HepG2 (cell line): ENCODE data around the gene CORO7. TPM values are rescaled to one million over a fixed set of nuclear protein-coding genes. Genes with fewer than 3 reads are reported as not detected.

Experiments
- AKAP8 ChIP-seq: sonication (generic); formaldehyde crosslinking; IDR thresholded peaks from 2 replicates; pipeline ENCODE4 v1.5.1; 2020; ENCODE audit warnings: mild to moderate bottlenecking, missing genetic modification reagents
- ETV6 ChIP-seq: sonication (generic); formaldehyde crosslinking; conservative IDR thresholded peaks from 2 replicates; pipeline ENCODE4 v1.4.0; 2020; ENCODE audit warnings: missing genetic modification reagents
- FOXA3 ChIP-seq: IDR thresholded peaks from 2 replicates; pipeline ENCODE4 v1.6.1; 2016; ENCODE audit warnings: missing genetic modification reagents, missing compliant biosample characterization
- MAFG ChIP-seq: sonication (generic); formaldehyde crosslinking; IDR thresholded peaks from 2 replicates; pipeline ENCODE4 v1.5.1; 2020; ENCODE audit warnings: mild to moderate bottlenecking, missing genetic modification reagents
- MEIS1 ChIP-seq: sonication (generic); formaldehyde crosslinking; IDR thresholded peaks from 2 replicates; pipeline ENCODE4 v1.9.0; 2021; ENCODE audit warnings: mild to moderate bottlenecking, missing genetic modification reagents, moderate library complexity, borderline replicate concordance
- MLX ChIP-seq: IDR thresholded peaks from 2 replicates; pipeline ENCODE4 v1.6.1; 2016
- MXD3 ChIP-seq: IDR thresholded peaks from 2 replicates; pipeline ENCODE4 v1.6.1; 2016; ENCODE audit warnings: mild to moderate bottlenecking, missing biosample characterization, missing genetic modification reagents
- MYPOP ChIP-seq: sonication (generic); formaldehyde crosslinking; IDR thresholded peaks from 2 replicates; pipeline ENCODE4 v1.8.1; 2023; ENCODE audit warnings: mild to moderate bottlenecking, moderate library complexity, missing genetic modification reagents
- NFATC3 ChIP-seq: sonication (generic); formaldehyde crosslinking; IDR thresholded peaks from 2 replicates; pipeline ENCODE4 v1.5.1; 2020; ENCODE audit warnings: mild to moderate bottlenecking, missing genetic modification reagents
- NR2F1 ChIP-seq, 2 experiments: fragments of 450-650 bp in 1 of 2; formaldehyde crosslinking in 1 of 2; IDR thresholded peaks; 2 replicates each; pipeline versions ENCODE4 v1.5.0 to v1.6.1; 2016 to 2020; ENCODE audit warnings: mild to moderate bottlenecking in 1 of 2, missing compliant biosample characterization in 1 of 2, missing genetic modification reagents in 1 of 2, moderate library complexity in 1 of 2
- PBX2 ChIP-seq: IDR thresholded peaks from 2 replicates; pipeline ENCODE4 v1.6.1; 2016; ENCODE audit warnings: control low read depth
- PHB2 ChIP-seq: fragments of 450-650 bp; IDR thresholded peaks from 2 replicates; pipeline ENCODE4 v1.6.1; 2018; ENCODE audit not compliant: partially characterized antibody
- PRMT3 ChIP-seq: sonication (generic); formaldehyde crosslinking; IDR thresholded peaks from 2 replicates; pipeline ENCODE4 v1.8.1; 2022; ENCODE audit warnings: low read depth, mild to moderate bottlenecking, moderate library complexity, missing genetic modification reagents, borderline replicate concordance
- REXO4 ChIP-seq: sonication (generic); formaldehyde crosslinking; IDR thresholded peaks from 2 replicates; pipeline ENCODE4 v1.8.0; 2022; ENCODE audit warnings: missing genetic modification reagents, mild to moderate bottlenecking, borderline replicate concordance
- SATB2 ChIP-seq: sonication (generic); formaldehyde crosslinking; IDR thresholded peaks from 2 replicates; pipeline ENCODE4 v1.5.0; 2020; ENCODE audit warnings: missing genetic modification reagents
- TEAD2 ChIP-seq: sonication (generic); formaldehyde crosslinking; IDR thresholded peaks from 2 replicates; pipeline ENCODE4 v1.9.0; 2021; ENCODE audit warnings: missing genetic modification reagents
- TIGD3 ChIP-seq: sonication (generic); formaldehyde crosslinking; IDR thresholded peaks from 2 replicates; pipeline ENCODE4 v1.5.1; 2020; ENCODE audit warnings: mild to moderate bottlenecking, missing genetic modification reagents, borderline replicate concordance
- ZMYM3 ChIP-seq: sonication (generic); formaldehyde crosslinking; IDR thresholded peaks from 2 replicates; pipeline ENCODE4 v1.5.1; 2020; ENCODE audit warnings: mild to moderate bottlenecking, missing genetic modification reagents
- ZNF10 ChIP-seq: sonication (generic); formaldehyde crosslinking; IDR thresholded peaks from 2 replicates; pipeline ENCODE4 v1.4.0; 2020; ENCODE audit warnings: mild to moderate bottlenecking, low read depth, missing genetic modification reagents, borderline replicate concordance
- ZNF121 ChIP-seq: sonication (generic); formaldehyde crosslinking; IDR thresholded peaks from 2 replicates; pipeline ENCODE4 v1.5.0; 2020; ENCODE audit warnings: mild to moderate bottlenecking, missing genetic modification reagents
- ZNF138 ChIP-seq: sonication (generic); formaldehyde crosslinking; IDR thresholded peaks from 2 replicates; pipeline ENCODE4 v1.5.0; 2020; ENCODE audit warnings: mild to moderate bottlenecking, low read depth, missing genetic modification reagents
- ZNF207 ChIP-seq: fragments of 450-650 bp; IDR thresholded peaks from 2 replicates; pipeline ENCODE4 v1.6.1; 2016; ENCODE audit warnings: antibody characterized with exemption, borderline replicate concordance
- ZNF557 ChIP-seq: sonication (generic); formaldehyde crosslinking; IDR thresholded peaks from 2 replicates; pipeline ENCODE4 v1.4.0; 2020; ENCODE audit warnings: missing genetic modification reagents
- ZNF720 ChIP-seq: sonication (generic); formaldehyde crosslinking; IDR thresholded peaks from 2 replicates; pipeline ENCODE4 v1.4.0; 2020; ENCODE audit warnings: missing genetic modification reagents
- ZNF883 ChIP-seq: sonication (generic); formaldehyde crosslinking; IDR thresholded peaks from 2 replicates; pipeline ENCODE4 v1.5.1; 2020; ENCODE audit warnings: mild to moderate bottlenecking, missing genetic modification reagents; ENCODE audit errors: not compliant biosample characterization
- polyA plus RNA-seq, 8 experiments: library from polyadenylated mRNA; depleted of rRNA in 3 of 8; stranded (reverse) in 7 of 8; unstranded in 1 of 8; fragments of >200 nt; fragmentation: Illumina TruSeq in 4 of 8; extraction: Trizol in 4 of 8; gene quantifications; 2 replicates each; pipeline versions ENCODE4 v1.2.1 to v1.2.3, GENCODE V29; 2011 to 2016; ENCODE audit warnings: low read depth in 4 of 8, missing spikeins in 1 of 8, mixed read lengths in 1 of 8; ENCODE audit not compliant: insufficient read depth in 1 of 8
- total RNA-seq, 5 experiments: library from RNA; depleted of rRNA; stranded (reverse); fragments of >200 nt; fragmentation: Illumina TruSeq; extraction: Trizol; gene quantifications; 2 replicates each; pipeline ENCODE4 v1.2.3, GENCODE V29; 2016; ENCODE audit warnings: low read depth in 1 of 5

The CORO7 gene
- total and polyA plus RNA-seq, 2 of the 13 experiments (the other 11 are each of a cell fraction or from before 2014, with no cell fraction given) = 9.9 to 14.3 TPM

DNA sequence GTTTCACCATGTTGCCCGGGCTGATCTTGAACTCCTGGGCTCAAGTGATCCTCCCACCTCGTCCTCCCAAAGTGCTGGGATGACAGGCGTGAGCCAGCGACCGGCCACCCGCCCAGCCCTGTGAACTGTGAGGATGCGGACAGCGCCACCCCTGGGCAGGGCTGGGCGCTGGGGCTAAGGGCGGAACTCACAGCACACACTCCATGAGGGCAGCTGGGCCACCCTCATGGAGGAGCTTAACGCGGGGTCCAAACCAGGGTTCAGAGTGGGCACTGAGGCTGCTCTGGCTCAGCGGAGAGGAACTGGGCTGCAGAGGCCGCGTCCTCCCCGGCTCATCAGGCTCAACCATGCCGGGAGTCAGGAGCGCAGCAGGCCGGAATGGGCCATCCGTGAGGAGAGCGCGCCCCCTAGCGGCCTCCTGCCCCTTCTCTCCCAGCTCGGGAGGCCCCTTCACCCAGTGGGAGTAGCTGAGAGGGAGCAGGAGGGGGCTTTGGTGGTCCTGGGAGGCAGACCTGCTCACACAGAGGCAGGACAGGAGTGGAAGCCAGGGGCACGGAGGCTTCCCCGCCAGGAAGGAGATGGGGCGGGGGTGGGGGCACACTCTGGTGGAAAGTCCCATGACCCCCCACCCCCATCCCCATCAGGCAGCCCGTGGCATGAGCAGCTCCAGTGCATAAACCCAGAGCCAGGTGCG, 13.8 kb downstream of the CORO7 start (continued):
- TF ChIP-seq NFATC3 (no peak), NR2F1 (CRISPR knock-in tag; IDR thresholded peaks at IDR 0.05) (no peak), ZMYM3 (peak; percentile 55), MAFG (CRISPR knock-in tag) (no peak), PHB2 (no peak), ZNF720 (CRISPR knock-in tag) (no peak), PBX2 (CRISPR knock-in tag) (no peak), ZNF557 (no peak), ZNF121 (CRISPR knock-in tag) (no peak), ZNF207 (no peak), ETV6 (no peak), MYPOP (CRISPR knock-in tag) (no peak; the same call in 1 of the 2 replicates), MXD3 (no peak), TIGD3 (no peak), FOXA3 (CRISPR knock-in tag) (no peak), REXO4 (CRISPR knock-in tag) (no peak), ZNF10 (0 out of 2 replicates have a peak, but pooled peaks have one; percentile 43), MEIS1 (CRISPR knock-in tag) (no peak), SATB2 (no peak), MLX (no peak), ZNF883 (CRISPR knock-in tag) (peak; percentile 40), AKAP8 (CRISPR knock-in tag) (no peak), TEAD2 (no peak), ZNF138 (CRISPR knock-in tag) (no peak), PRMT3 (CRISPR knock-in tag) (no peak)
